ENCODE data around the gene KRAS. TPM values are rescaled to one million over a fixed set of nuclear protein-coding genes. Genes with fewer than 3 reads are reported as not detected.

KRAS gene
- total RNA-seq, 2 donors from 2014 or later, result 12.3 to 14.9 TPM

DNA sequence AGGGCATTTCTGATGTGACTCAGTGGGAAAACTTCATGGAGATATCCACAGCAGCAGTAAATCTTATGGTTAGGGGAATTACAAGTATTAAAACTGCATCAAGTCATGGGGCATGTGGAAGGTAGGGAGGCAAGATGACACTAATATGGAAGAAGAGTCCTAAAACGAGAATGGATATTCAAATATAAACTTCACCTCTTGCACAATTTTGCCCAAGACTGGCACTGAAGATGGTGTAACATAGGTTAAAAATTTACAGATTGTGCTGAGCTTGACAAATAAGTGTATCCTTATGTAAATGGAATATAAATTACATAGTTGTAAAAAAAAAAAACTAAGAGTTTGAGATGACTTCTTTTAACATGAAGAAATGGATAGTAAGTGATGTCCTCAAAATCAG lies 42.9 kb downstream of the KRAS start:
- ATAC-seq, result no peak
- DNase-seq, result no peak
- intact Hi-C loops (cut with DNase I), result no loop called here

DNA sequence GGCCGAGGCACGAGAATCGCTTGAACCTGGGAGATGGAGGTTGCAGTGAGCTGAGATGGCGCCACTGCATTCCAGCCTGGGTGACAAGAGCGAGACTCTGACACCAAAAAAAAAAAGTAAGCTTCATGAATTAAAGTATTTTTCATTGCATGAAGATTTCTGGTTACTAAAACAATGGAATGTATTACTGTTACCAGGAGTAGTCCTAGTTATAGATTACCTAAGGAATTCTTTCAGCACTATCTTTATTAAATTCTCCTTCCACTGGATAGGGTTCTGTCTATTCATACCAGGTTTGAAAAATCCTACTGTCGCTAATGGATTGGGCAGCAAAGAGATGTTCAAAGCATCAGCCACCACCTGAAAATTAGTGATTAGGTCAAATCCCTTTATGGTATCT lies 43.3 kb downstream of the KRAS start:
- intact Hi-C loops (cut with DNase I), result no loop called here
- DNase-seq, result no peak

DNA sequence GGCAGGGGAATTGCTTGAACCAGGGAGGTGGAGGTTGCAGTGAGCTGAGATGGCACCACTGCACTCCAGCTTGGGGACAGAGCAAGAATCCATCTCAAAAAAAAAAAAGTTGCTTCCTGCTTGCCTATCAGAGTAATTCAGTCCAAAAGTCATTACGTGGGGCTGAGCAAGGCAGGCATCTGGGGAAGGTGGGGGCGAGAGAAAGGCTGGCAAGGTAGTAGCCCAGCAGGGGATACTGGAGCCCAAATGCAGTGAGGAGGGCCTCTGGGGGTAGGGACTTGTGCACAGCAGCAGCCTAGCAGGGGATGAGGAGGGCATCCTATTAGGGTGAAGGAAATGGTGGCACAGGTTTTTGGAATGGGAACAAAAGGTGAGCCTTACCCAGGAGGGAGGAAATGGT lies 48.6 kb downstream of the KRAS start:
- DNase-seq (no peak), ATAC-seq (no peak)
- intact Hi-C loops (cut with DNase I), result no loop called here

More for the DNA sequence above, 43.3 kb downstream of the KRAS start:
- no peak for ATAC-seq

DNA sequence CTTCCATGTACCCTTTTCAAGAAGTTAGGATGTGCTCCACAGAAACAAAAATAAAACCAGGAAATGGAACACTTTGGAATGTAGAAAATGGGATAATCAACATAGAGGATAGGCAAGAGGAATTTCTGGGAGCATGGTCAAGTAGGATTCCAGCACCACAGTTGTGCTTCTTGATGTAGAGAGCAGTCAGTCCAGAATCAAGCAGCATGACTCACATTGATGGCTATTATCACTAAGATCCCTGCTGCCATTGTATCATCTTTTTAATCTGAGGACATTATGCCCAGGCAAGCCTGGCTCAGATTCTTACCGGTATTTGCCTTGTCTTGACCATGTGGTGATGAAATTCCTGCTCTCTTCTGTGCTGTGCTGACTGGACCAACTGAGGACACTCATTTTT lies 50.0 kb downstream of the KRAS start:
- intact Hi-C loops (cut with DNase I), result no loop called here
- ATAC-seq (no peak), DNase-seq (no peak)

DNA sequence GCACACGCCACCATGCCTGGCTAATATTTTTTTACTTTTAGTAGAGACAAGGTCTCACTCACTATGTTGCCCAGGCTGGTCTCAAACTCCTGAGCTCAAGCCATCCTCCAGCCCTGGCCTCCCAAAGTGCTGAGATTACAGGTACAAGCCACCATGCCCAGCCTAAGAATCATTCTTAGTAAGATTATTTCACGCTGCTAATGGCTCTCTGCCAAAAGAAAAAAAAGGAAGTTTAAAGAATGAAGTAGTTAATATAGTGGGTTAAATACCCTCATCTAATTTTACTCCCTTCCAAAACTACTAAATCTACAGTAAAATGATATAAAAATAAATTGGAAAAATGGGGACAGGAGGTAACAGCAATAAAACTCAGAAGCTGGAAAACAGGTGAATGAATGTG lies 53.1 kb downstream of the KRAS start:
- intact Hi-C loops (cut with DNase I), result no loop called here
- no peak for ATAC-seq
- no peak for DNase-seq

DNA sequence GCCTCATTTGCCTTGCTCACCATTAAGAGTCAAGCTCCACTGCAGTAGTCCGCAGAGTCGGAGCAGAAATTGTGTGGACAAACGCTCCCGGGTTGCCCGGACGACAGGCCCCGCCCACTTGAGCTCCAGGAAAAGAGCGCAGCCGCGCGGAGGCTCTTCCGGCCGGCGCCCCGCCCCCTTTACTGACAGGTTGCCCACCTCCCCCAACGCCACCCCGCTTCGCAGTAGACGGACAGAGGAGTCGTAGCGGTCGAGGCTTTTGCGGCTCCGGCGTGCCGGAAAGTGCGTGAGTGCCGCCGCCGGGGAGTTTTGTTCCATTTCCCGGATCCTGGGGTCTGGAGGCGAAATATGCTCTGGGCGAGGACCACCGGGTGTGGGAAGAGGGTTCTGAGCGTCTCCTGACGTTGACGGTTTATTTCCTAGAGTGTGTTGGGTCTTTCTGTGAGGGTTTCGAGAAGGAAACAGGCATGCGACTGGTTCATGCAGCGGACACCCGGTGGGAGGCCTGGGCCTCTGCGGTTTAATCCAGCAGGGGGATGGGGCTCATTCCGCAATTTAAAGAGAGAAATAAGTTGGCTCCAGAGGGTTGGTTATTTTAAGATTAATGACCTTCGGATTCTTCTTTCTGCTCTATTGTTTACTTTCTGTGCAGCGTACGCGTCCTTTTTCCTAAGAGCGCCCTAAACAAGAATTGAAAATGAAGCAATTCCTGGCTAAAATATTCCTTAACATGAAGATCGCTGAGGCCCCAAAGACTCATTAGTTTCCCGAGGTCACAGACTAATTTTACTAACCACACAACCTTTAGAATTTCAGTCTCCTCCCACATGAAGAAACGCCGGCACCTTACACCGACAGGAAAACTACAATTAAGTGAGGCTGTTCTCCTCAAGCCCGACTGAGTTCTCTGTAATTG lies 55.4 kb downstream of the KRAS start, which contains the start of the genes DNAI7 and ETFRF1:
TSS of gene DNAI7 (minus strand) at position 105 of the 916 bp plus-strand sequence. CDS start at position 23, 82 bp downstream.
TSS of gene ETFRF1 (plus strand) at position 182 of the 916 bp plus-strand sequence. CDS start 8,720 bp downstream, outside the sequence.
- ATAC-seq, result peak; percentile 99
- intact Hi-C loops (cut with DNase I), result no loop called here

DNA sequence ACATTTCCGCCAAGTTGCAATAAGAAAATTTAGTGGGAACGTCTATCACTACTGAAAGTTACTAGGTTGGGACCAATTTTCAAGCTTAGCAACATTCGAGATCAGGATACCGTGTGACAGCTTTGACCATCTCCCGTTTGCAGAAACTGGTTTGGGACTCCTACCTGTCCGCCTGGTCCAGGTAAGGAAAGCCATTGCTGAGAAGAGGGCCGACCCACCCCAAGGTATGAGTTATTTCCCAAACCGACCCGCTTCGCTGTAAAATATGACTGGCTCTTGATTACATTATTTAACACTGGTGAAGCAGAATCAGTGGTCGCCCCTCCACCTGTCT lies 56.0 kb downstream of the KRAS start:
- no peak for DNase-seq
- intact Hi-C loops (cut with DNase I), result no loop called here
- ATAC-seq, result no peak

More for the DNA sequence above, 55.4 kb downstream of the KRAS start, which contains the start of the genes DNAI7 and ETFRF1:
- peak; percentile 100 for DNase-seq

DNA sequence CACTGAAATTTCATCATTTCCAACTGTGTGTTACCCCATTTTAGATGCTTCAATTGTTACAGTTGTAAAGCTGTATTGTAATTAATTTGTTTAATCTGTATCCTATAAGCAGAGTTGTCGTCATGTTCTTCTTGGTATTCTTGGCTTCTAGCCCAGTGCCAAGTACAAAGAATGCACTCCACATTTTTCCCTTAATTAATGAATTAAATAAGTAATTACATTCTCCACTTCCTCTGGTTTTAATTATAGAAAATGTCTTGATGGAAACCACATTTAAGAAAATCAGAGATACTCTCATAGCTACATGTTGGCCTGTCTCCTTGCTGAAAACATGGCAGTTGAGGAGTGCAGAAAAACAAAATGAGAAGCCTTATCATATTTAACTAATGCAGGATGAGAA lies 56.5 kb downstream of the KRAS start:
- DNase-seq, result no peak
- intact Hi-C loops (cut with DNase I), result no loop called here
- ATAC-seq, result no peak

DNA sequence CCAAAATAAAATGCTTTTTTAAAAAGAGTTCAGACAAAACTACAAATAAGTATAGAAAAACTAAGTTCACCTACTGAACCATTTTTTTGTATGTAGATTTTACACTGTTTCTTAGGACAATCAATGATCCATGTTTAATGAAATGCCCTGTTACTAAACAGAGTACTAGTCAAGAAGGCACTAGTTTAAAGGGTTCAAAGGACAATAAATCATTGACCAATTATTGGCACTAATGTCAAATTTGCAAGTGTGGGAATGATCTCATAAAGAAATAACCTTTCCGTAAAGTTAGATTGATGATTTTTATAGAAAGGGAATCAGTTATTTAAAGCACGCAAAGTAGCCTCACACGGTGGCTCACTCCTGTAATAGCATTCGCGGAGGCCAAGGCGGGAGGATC lies 59.9 kb downstream of the KRAS start:
- ATAC-seq (no peak), DNase-seq (no peak)
- intact Hi-C loops (cut with DNase I), result no loop called here

DNA sequence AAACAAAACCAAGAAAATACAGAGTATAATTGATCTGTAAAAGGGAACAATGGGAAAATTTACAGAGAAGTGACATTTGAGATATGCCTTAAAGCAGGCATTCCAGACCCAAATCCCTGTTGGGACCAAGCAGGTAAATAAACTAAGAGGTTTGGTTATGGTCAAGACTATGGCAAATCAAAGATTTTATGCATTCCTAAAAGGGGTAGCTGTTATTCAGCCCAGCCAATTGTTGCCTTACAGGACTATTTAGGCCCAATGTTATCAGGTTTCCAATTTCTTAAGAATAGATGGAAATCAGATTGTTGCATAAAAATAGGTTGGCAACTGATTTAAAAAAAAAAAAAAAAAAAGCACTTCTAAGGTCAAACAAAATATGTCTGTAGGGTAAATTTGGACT lies 61.1 kb downstream of the KRAS start:
- ATAC-seq, result no peak
- intact Hi-C loops (cut with DNase I), result no loop called here
- no peak for DNase-seq

DNA sequence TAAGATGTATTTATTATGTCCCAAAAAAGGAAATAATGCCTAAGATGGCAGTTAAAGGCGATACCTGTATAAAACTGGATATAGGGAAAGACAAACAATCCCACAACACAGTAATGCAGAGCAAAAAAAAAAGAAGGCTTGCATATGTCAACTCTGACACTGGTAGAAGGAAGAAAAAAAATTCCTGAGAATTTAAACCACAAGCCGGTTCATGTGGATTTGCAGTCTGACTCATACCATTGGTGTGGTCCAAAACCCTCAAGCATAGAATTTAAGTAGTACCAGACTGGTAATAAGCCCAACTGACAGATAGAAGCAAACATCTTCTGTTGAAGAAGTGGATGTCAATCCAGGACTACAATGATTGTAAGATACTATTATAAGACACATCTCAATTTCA lies 62.9 kb downstream of the KRAS start:
- intact Hi-C loops (cut with DNase I), result no loop called here
- DNase-seq (no peak), ATAC-seq (no peak)

DNA sequence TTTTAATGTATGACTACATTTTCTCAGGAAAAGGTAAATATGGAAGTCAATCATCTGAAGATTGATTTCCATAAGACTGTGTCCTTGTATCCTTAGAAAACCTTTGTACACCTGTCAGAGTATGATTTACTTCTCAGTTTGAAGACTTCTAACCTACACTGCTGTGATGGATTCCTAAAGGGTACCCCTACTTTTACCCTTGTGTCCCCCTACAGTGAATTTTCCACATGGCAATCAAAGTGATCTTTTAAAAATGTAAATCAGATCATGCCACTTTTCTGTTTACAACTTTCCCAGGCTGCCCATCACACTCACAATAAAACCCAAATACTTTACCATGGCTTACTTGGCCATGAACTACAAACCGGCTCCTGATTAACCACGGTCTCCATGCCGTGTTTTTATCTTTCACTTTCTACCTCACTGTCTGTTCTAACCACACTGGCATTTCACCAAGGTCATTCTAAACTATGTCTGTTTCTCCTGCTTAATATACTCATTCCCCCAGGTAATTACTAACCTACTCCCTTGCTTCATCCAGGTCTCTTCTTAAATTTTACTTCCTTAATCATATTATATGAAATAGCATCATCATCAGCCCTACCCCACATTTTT lies 63.8 kb downstream of the KRAS start:
- intact Hi-C loops (cut with DNase I), result no loop called here
- DNase-seq (no peak), ATAC-seq (no peak)

DNA sequence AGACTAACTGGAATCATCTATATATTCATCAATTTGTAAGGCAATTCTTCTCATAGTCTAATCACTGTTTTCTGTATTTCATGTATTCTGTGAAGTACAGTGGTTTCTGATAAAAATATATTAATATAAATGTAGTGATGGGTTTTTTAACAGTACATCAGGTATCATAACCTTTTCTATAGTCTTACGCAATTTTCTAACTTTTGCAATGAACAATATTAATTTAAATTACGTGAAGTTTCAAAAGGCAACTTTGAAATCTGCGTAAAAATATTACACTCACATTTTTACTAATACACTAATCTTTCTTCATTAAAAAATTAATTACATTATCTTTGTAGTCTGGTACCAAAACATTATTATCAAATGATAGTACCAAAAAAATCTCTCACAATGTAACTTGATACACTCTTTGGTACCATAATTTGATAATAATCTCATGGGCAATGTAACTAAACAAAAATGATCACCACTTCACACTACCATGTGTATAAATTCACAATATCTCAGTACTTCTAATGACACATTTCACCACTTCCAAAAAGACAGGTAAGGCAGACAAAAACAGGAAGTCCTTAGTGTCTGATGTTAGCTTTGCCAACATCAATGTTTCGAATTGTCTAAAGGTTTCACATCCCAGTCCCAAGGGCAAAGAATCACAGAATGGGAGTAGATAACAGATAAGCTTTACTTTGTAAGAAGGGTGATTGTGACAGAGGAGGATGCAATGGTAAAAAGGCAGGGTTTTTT lies 64.5 kb downstream of the KRAS start:
- ATAC-seq, result no peak
- DNase-seq, result no peak
- intact Hi-C loops (cut with DNase I), result no loop called here

DNA sequence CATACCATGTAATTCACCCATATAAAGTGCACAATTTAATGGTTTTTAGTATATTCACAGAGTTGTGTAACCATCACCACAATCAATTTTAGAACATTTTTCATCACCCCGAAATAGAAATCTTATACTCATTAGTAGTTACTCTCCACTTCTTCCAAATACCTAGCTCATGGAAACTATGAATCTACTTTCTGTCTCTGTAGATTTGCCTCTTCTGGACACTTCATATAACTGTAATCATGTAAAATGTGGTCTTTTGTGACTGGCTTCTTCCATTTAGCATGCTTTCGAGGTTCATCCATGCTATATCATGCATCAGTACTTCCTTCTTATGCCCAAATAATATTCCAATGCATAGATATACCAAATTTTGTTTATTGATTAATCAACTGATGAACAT lies 66.6 kb downstream of the KRAS start:
- DNase-seq (no peak), ATAC-seq (no peak)
- intact Hi-C loops (cut with DNase I), result no loop called here

DNA sequence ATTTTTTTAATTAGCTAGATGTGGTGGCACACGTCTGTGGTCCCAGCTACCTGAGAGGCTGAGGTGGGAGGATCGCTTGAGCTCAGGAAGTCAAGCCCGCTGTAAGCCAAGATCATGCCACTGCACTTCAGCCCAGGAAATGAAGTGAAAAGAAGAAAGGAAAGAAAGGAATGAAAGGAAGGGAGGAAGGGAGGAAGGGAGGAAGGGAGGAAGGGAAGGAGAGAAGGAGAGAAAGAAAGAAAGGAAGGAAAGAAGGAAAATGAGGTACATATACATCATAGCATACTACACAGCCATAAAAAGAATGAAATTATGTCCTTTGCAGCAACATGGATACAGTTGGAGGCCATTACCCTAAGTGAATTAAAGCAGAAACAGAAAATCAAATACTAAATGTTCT lies 68.0 kb downstream of the KRAS start:
- no peak for DNase-seq
- intact Hi-C loops (cut with DNase I), result no loop called here
- no peak for ATAC-seq

DNA sequence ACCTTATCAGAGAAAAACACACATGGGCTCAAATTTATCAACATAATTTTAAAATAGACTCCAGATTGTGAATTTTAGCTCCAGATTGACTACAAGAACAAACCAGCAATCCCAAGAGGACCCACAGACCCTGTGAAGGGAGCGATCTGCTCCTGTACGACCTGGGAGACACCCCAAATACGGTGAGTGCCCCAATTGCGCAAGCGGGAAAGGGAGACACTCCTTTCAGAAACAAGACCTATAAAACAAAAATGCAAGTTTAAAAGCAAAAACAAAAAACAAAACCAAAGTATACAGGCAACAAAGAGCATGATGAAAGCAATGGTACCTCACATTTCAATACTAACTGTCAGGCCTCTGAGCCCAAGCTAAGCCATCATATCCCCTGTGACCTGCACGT lies 87.9 kb downstream of the KRAS start:
- ATAC-seq (no peak), DNase-seq (no peak)
- intact Hi-C loops (cut with DNase I), result no loop called here

DNA sequence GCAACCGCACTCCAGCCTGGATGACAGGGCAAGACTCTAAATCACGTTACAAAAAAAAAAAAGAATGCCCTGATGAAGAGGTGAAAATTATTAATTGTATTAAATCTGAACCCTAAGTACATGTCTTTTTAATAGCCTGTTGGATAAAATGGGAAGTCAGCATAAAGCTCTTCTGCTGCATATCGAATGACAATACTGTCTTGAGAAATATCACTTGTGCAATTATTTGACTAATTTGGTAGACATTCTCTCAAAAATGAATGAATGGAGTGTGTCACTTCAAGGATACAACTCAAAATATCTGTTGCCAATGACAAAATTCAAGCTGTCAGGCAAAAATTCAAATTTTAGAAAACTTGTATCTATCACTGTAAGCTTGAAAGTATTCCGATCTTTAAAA lies 94.7 kb downstream of the KRAS start:
- ATAC-seq (no peak), DNase-seq (no peak)
- intact Hi-C loops (cut with DNase I), result no loop called here

DNA sequence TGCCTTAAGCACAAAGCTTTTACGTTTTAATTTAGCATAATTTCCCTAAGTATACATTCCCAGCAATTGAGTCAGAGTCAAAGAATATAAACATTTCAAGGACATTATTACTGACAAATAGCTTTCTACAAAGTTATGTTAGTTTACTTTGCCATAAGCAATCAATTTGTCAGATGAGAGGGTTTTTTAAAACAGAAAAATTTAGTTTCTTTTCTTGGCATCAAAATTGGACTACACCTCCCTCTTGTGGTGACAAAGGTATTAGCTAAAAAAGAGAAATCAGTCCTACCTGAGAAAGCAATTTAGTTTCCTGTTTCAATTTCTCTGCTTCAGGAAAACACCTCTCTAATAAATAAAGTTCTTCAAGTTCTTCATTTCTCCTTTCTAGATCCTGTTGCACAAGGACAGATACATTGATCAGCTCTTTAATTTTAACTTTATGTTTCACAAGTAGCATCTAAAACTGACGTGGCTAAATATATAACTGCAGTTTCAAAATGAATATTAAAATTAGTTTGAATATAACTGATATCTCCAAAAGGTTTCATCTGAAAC lies 95.6 kb downstream of the KRAS start:
- intact Hi-C loops (cut with DNase I), result no loop called here
- DNase-seq (no peak), ATAC-seq (no peak)

Measured in left cardiac atrium (tissue), 4 donors.